Measurements from ENCODE around the gene TUSC1. TPM values are rescaled to one million over a fixed set of nuclear protein-coding genes. Genes with fewer than 3 reads are reported as not detected.
"Not testable (repeated sequence)": the region's sequence is repeated elsewhere in the genome, so short reads cannot be mapped to it uniquely, and the experiment has no call there.

Gene TUSC1
- polyA plus RNA-seq, 4 donors = 7.8 to 13.4 (median 10.2) TPM

DNA sequence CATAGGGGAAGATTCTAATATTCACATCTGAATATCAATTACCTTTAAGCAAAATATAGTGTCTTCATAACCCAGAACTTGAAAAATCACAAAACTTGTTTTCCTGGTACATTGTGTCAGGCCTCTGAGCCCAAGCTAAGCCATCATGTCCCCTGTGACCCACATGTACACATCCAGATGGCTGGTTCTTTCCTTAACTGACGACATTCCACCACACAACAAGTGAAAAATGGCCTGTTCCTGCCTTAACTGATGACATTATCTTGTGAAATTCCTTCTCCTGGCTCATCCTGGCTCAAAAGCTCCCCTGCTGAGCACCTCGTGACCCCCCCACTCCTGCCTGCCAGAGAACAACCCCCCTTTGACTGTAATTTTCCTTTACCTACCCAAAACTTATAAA is 2.4 kb downstream of the TUSC1 start:
- not testable (repeated sequence) for H3K36me3 ChIP-seq (ENCODE audit: control insufficient read depth in 3 of 3, insufficient read depth in 2 of 3, low read depth in 1 of 3, low read length in 3 of 3); H3K27me3 ChIP-seq (ENCODE audit: control insufficient read depth in 3 of 3, insufficient read depth in 3 of 3, low read length in 3 of 3); H3K4me1 ChIP-seq (ENCODE audit: control insufficient read depth in 3 of 3, insufficient read depth in 2 of 3, low read depth in 1 of 3, low read length in 2 of 3); H3K9me3 ChIP-seq (ENCODE audit: control insufficient read depth in 2 of 2, insufficient read depth in 1 of 2, low read depth in 1 of 2, low read length in 1 of 2); H3K27ac ChIP-seq (ENCODE audit: low read depth in 1 of 3, low read length in 2 of 3); FAIRE-seq; DNase-seq; H3K4me3 ChIP-seq (ENCODE audit: low read depth in 1 of 3, low read length in 3 of 3)
- 70 to 83% (median 83%) methylated on average over 2 of the region's 2 CpGs for WGBS, 3 donors

DNA sequence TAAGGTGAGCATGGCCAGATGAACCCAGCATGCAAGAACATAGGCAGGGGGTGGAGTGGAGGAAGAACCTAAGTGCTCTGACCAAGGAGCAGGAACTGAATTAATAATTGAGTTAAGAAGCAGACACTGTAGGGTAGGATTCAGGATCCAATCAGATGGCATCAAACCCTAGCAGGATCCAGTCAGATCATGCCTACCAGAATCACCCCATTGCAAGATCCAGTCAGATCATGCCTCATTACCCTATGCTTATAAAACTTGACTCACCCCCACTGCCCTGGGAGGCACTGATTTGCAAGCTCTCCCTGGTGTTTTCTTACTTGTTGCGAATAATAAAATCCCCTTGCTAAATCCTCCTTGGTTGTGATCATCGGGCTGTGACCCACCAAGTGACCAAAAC is 19.7 kb downstream of the TUSC1 start:
- H3K36me3 ChIP-seq (ENCODE audit: control insufficient read depth in 3 of 3, insufficient read depth in 2 of 3, low read depth in 1 of 3, low read length in 3 of 3) = no peaks in the 10 kb centered on the region
- no peak for FAIRE-seq

DNA sequence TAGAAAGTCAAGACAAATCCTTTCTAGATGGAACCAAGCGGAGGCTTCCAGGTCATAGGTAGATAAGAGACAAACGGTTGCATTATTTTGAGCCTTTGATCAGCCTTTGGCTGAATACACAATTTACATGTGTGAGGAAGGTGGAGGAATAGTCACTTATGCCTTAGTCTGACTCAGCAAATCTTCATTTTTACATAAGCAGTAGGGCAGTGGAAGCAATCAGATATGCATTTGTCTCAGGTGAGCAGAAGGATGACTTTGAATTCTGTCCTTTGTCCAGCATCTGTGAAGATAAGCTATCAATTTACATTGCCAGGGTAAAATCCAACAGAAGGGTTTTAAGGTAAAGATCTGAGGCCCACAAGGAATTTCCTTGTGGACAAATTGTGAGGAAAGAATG is 23.8 kb downstream of the TUSC1 start:
- no peaks in the 10 kb centered on the region for H3K36me3 ChIP-seq (ENCODE audit: control insufficient read depth in 3 of 3, insufficient read depth in 2 of 3, low read depth in 1 of 3, low read length in 3 of 3)
- no peaks in the 10 kb centered on the region for H3K4me1 ChIP-seq (ENCODE audit: control insufficient read depth in 3 of 3, insufficient read depth in 2 of 3, low read depth in 1 of 3, low read length in 2 of 3)
- no peak for FAIRE-seq
- H3K9me3 ChIP-seq (ENCODE audit: control insufficient read depth in 2 of 2, insufficient read depth in 1 of 2, low read depth in 1 of 2, low read length in 1 of 2) = no peaks in the 10 kb centered on the region
- no peak for DNase-seq
- H3K27me3 ChIP-seq (ENCODE audit: control insufficient read depth in 3 of 3, insufficient read depth in 3 of 3, low read length in 3 of 3) = no peaks in the 10 kb centered on the region
- H3K4me3 ChIP-seq (ENCODE audit: low read depth in 1 of 3, low read length in 3 of 3) = no peak overlapping the region
- WGBS, 3 donors = 49 to 81% (median 53%) methylated on average over 2 of the region's 2 CpGs
- no peak overlapping the region for H3K27ac ChIP-seq (ENCODE audit: low read depth in 1 of 3, low read length in 2 of 3)

More for the DNA sequence above, 19.7 kb downstream of the TUSC1 start:
- no peaks in the 10 kb centered on the region for H3K27me3 ChIP-seq (ENCODE audit: control insufficient read depth in 3 of 3, insufficient read depth in 3 of 3, low read length in 3 of 3)
- H3K4me3 ChIP-seq (ENCODE audit: low read depth in 1 of 3, low read length in 3 of 3) = no peak overlapping the region
- no peak for DNase-seq
- H3K27ac ChIP-seq (ENCODE audit: low read depth in 1 of 3, low read length in 2 of 3) = no peak overlapping the region
- WGBS, 3 donors = 85 to 86% (median 86%) methylated on average over 2 of the region's 2 CpGs
- no peaks in the 10 kb centered on the region for H3K9me3 ChIP-seq (ENCODE audit: control insufficient read depth in 2 of 2, insufficient read depth in 1 of 2, low read depth in 1 of 2, low read length in 1 of 2)
- no peaks in the 10 kb centered on the region for H3K4me1 ChIP-seq (ENCODE audit: control insufficient read depth in 3 of 3, insufficient read depth in 2 of 3, low read depth in 1 of 3, low read length in 2 of 3)

DNA sequence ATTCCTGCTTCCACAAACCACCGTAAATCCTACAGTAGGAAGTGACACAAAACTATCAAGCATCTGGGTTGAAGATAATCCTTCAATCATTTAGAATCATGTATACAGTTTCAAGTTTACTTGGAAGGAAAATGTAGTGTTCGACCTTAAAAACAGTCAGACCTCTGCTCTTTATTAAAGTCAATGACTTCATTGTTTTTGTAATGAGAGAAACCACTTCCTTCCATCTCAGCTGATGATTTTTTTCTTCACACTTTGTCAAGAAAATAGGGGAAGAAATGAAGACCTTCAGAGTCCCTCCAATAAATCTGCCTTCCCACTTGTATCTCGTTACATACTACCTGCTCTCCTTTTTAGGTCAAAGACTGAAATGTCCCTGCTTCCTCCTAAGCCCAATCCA is 30.1 kb downstream of the TUSC1 start:
- Histone ChIP-seq H3K36me3 (ENCODE audit: control insufficient read depth in 3 of 3, insufficient read depth in 2 of 3, low read depth in 1 of 3, low read length in 3 of 3) (no peaks in the 10 kb centered on the region), H3K27me3 (ENCODE audit: control insufficient read depth in 3 of 3, insufficient read depth in 3 of 3, low read length in 3 of 3) (no peaks in the 10 kb centered on the region), H3K9me3 (ENCODE audit: control insufficient read depth in 2 of 2, insufficient read depth in 1 of 2, low read depth in 1 of 2, low read length in 1 of 2) (no peaks in the 10 kb centered on the region), H3K4me3 (ENCODE audit: low read depth in 1 of 3, low read length in 3 of 3) (no peak overlapping the region), H3K27ac (ENCODE audit: low read depth in 1 of 3, low read length in 2 of 3) (no peak overlapping the region), H3K4me1 (ENCODE audit: control insufficient read depth in 3 of 3, insufficient read depth in 2 of 3, low read depth in 1 of 3, low read length in 2 of 3) (no peaks in the 10 kb centered on the region)
- FAIRE-seq (no peak), DNase-seq (no peak)
- WGBS, 3 donors = 45 to 66% (median 54%) methylated on average over 3 of the region's 3 CpGs

DNA sequence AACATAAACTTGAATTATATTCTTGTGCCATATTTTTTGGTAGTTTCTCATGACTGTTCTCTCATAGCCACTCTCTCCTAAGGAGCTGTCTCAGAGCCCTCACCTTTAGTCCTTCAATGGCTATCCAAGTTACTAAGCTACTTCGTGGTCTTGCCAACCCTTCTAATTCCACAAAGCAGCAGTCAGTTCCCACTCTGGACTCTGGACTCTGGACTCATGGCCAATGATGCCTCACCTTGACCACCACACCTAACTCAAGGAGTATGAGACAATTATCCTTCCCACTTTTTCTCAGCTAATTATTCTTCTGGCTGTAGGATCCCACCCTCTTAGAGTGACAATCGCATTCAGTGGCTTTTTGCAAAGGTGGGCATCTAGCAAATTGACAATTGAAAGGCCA is 42.2 kb downstream of the TUSC1 start:
- H3K9me3 ChIP-seq (ENCODE audit: control insufficient read depth in 2 of 2, insufficient read depth in 1 of 2, low read depth in 1 of 2, low read length in 1 of 2) = no peaks in the 10 kb centered on the region
- 52 to 72% (median 56%) methylated on average over 2 of the region's 2 CpGs for WGBS, 3 donors
- no peaks in the 10 kb centered on the region for H3K27me3 ChIP-seq (ENCODE audit: control insufficient read depth in 3 of 3, insufficient read depth in 3 of 3, low read length in 3 of 3)
- no peak overlapping the region for H3K27ac ChIP-seq (ENCODE audit: low read depth in 1 of 3, low read length in 2 of 3)
- no peaks in the 10 kb centered on the region for H3K4me1 ChIP-seq (ENCODE audit: control insufficient read depth in 3 of 3, insufficient read depth in 2 of 3, low read depth in 1 of 3, low read length in 2 of 3)
- H3K4me3 ChIP-seq (ENCODE audit: low read depth in 1 of 3, low read length in 3 of 3) = no peak overlapping the region
- H3K36me3 ChIP-seq (ENCODE audit: control insufficient read depth in 3 of 3, insufficient read depth in 2 of 3, low read depth in 1 of 3, low read length in 3 of 3) = no peaks in the 10 kb centered on the region
- FAIRE-seq (no peak), DNase-seq (peak in 1 of 2 donors; percentile 2)

DNA sequence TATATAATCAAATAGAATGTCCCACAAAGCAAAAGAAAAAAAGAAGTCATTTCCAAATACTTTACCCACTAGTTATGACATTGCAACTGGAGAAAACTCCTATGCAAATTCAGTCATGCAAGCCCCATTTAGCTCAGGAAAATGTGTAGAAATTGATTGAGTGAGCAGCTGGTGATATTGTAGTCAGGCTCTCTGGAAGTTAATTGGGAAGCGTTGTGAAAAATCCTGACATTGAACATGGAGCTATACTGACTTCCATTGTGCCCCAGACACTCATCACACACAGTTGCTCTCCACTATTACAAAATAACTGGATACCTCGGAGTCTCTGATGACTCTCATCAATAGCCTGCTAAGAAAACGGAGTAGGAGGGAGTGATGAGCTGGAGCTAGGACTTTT is 49.0 kb downstream of the TUSC1 start:
- H3K4me1 ChIP-seq (ENCODE audit: control insufficient read depth in 3 of 3, insufficient read depth in 2 of 3, low read depth in 1 of 3, low read length in 2 of 3) = no peaks in the 10 kb centered on the region
- H3K27ac ChIP-seq (ENCODE audit: low read depth in 1 of 3, low read length in 2 of 3) = no peak overlapping the region
- no peaks in the 10 kb centered on the region for H3K27me3 ChIP-seq (ENCODE audit: control insufficient read depth in 3 of 3, insufficient read depth in 3 of 3, low read length in 3 of 3)
- 68 to 89% (median 73%) methylated on average over 3 of the region's 3 CpGs for WGBS, 3 donors
- no peak for DNase-seq
- no peaks in the 10 kb centered on the region for H3K9me3 ChIP-seq (ENCODE audit: control insufficient read depth in 2 of 2, insufficient read depth in 1 of 2, low read depth in 1 of 2, low read length in 1 of 2)
- no peak for FAIRE-seq
- no peaks in the 10 kb centered on the region for H3K36me3 ChIP-seq (ENCODE audit: control insufficient read depth in 3 of 3, insufficient read depth in 2 of 3, low read depth in 1 of 3, low read length in 3 of 3)
- no peak overlapping the region for H3K4me3 ChIP-seq (ENCODE audit: low read depth in 1 of 3, low read length in 3 of 3)
